ENCODE measurements around the gene ATG101.
"Not testable (repeated sequence)": the region's sequence is repeated elsewhere in the genome, so short reads cannot be mapped to it uniquely, and the experiment has no call there.

The ATG101 gene

GRCh38 chr12:52091869-52092268, 22.1 kb downstream of the ATG101 start:
- CTCF ChIA-PET, result interaction anchor here (1.0 to 45.6 kb wide), 6 partner anchors 9 to 99 kb away, joined by 3 to 1695 read pairs (median 8); partner anchors contain the start of gene SMIM41
- no peak overlapping the region for H3K4me3 ChIP-seq (ENCODE audit: low read depth, low read length)
- POLR2A ChIA-PET, result no interaction called here
- DNase-seq (ENCODE audit: low read depth, low spot score), result no peak
- TF ChIP-seq CTCF (IDR thresholded peaks at IDR 0.05; ENCODE audit: insufficient read depth, low read length, missing control alignments), result no peak

GRCh38 chr12:52093346-52093745, 23.6 kb downstream of the ATG101 start:
- H3K4me3 ChIP-seq (ENCODE audit: low read depth, low read length), result no peak overlapping the region
- no peak for DNase-seq (ENCODE audit: low read depth, low spot score)
- ChIA-PET CTCF (interaction anchor here (0.9 to 45.6 kb wide), 5 partner anchors 9 to 60 kb away, joined by 3 to 1695 read pairs (median 10); no protein-coding TSS in a partner anchor), POLR2A (no interaction called here)
- no peak for TF ChIP-seq CTCF (IDR thresholded peaks at IDR 0.05; ENCODE audit: insufficient read depth, low read length, missing control alignments)

GRCh38 chr12:52096332-52097044, 26.7 kb downstream of the ATG101 start:
- DNase-seq (ENCODE audit: low read depth, low spot score), result no peak
- no peak for TF ChIP-seq CTCF (IDR thresholded peaks at IDR 0.05; ENCODE audit: insufficient read depth, low read length, missing control alignments)
- no peak overlapping the region for H3K4me3 ChIP-seq (ENCODE audit: low read depth, low read length)
- CTCF ChIA-PET, result interaction anchor here (0.6 to 1.0 kb wide), 2 partner anchors 9 to 71 kb away, joined by 3 read pairs; no protein-coding TSS in a partner anchor
- POLR2A ChIA-PET, result no interaction called here

GRCh38 chr12:52097045-52097666, 27.4 kb downstream of the ATG101 start:
- TF ChIP-seq CTCF (IDR thresholded peaks at IDR 0.05; ENCODE audit: insufficient read depth, low read length, missing control alignments), result no peak
- ChIA-PET CTCF (interaction anchor here (0.6 to 1.0 kb wide), 2 partner anchors 10 to 72 kb away, joined by 3 read pairs; no protein-coding TSS in a partner anchor), POLR2A (no interaction called here)
- DNase-seq (ENCODE audit: low read depth, low spot score), result no peak
- H3K4me3 ChIP-seq (ENCODE audit: low read depth, low read length), result no peak overlapping the region

- POLR2A ChIA-PET; DNase-seq (ENCODE audit: low read depth, low spot score); H3K4me3 ChIP-seq (ENCODE audit: low read depth, low read length): not testable (repeated sequence)
- CTCF ChIA-PET, result interaction anchor here (1.1 to 3.1 kb wide), 6 partner anchors 15 to 100 kb away, joined by 3 to 13 read pairs (median 6); no protein-coding TSS in a partner anchor
Measured at GRCh38 chr12:52104431-52105089, 34.8 kb downstream of the ATG101 start.

- CTCF ChIA-PET, result interaction anchor here (0.7 to 5.3 kb wide), 4 partner anchors 11 to 91 kb away, joined by 3 to 155 read pairs (median 18); no protein-coding TSS in a partner anchor
- H3K4me3 ChIP-seq (ENCODE audit: low read depth, low read length); POLR2A ChIA-PET; DNase-seq (ENCODE audit: low read depth, low spot score): not testable (repeated sequence)
Measured at GRCh38 chr12:52116222-52117125, 46.7 kb downstream of the ATG101 start.

GRCh38 chr12:52117806-52118475, 48.2 kb downstream of the ATG101 start:
- H3K4me3 ChIP-seq (ENCODE audit: low read depth, low read length); POLR2A ChIA-PET; DNase-seq (ENCODE audit: low read depth, low spot score): not testable (repeated sequence)
- CTCF ChIA-PET, result interaction anchor here (1.0 to 5.3 kb wide), 10 partner anchors 10 to 125 kb away, joined by 3 to 155 read pairs (median 4); partner anchors contain the start of gene ATG101
